GM23338 (cell line): ENCODE data around the gene C10orf105. TPM values are rescaled to one million over a fixed set of nuclear protein-coding genes. Genes with fewer than 3 reads are reported as not detected.

Experiments used
- ATAC-seq: fragments of 200-7000 bp; cut with Tn5 transposase; 3 replicates; pipeline ENCODE4 v1.9.1; 2020
- DNase-seq: peaks from one replicate; pipeline ENCODE4 v3.0.0-alpha.2; 2015; ENCODE audit warnings: low spot score
- H2AFZ ChIP-seq: fragments of 200-600 bp; sonication (generic); 2 replicates; pipeline ENCODE4 v1.8.0; 2016; ENCODE audit warnings: antibody characterized with exemption, mild to moderate bottlenecking, moderate library complexity
- H3F3A ChIP-seq: fragments of 200-600 bp; sonication (generic); replicated peaks from 2 replicates; pipeline ENCODE4 v1.8.0; 2017; ENCODE audit warnings: antibody characterized with exemption, mixed run types, low read depth
- H3K27ac ChIP-seq: fragments of 200-600 bp; sonication (generic); 2 replicates; pipeline ENCODE4 v1.6.1; 2016; ENCODE audit warnings: low read depth
- H3K27me3 ChIP-seq: fragments of 200-600 bp; sonication (generic); 2 replicates; pipeline ENCODE4 v1.8.0; 2016; ENCODE audit warnings: mild to moderate bottlenecking, mixed run types, moderate library complexity; ENCODE audit not compliant: insufficient read depth
- H3K36me3 ChIP-seq: fragments of 200-600 bp; sonication (generic); 2 replicates; pipeline ENCODE4 v1.8.0; 2016; ENCODE audit warnings: mild to moderate bottlenecking; ENCODE audit not compliant: insufficient read depth
- H3K4me1 ChIP-seq: fragments of 200-600 bp; sonication (generic); 2 replicates; pipeline ENCODE4 v1.8.0; 2016; ENCODE audit warnings: mild to moderate bottlenecking, moderate library complexity; ENCODE audit not compliant: insufficient read depth
- H3K4me2 ChIP-seq: fragments of 200-600 bp; sonication (generic); 2 replicates; pipeline ENCODE4 v1.7.1; 2017; ENCODE audit warnings: mixed run types
- H3K4me3 ChIP-seq: fragments of 200-600 bp; sonication (generic); 2 replicates; pipeline ENCODE4 v1.6.1; 2016; ENCODE audit warnings: mixed run types
- H3K79me2 ChIP-seq: fragments of 200-600 bp; sonication (generic); replicated peaks from 2 replicates; pipeline ENCODE4 v1.8.0; 2017; ENCODE audit warnings: mild to moderate bottlenecking; ENCODE audit not compliant: insufficient read depth
- H3K9me2 ChIP-seq: fragments of 200-600 bp; sonication (generic); 2 replicates; pipeline ENCODE4 v1.8.0; 2017; ENCODE audit not compliant: insufficient read depth
- H4K20me1 ChIP-seq: fragments of 200-600 bp; sonication (generic); replicated peaks from 2 replicates; pipeline ENCODE4 v1.8.0; 2017; ENCODE audit warnings: mild to moderate bottlenecking; ENCODE audit not compliant: insufficient read depth
- H3K27ac Mint-ChIP-seq: 2 replicates; pipeline ENCODE4 v1.8.0; 2020; ENCODE audit warnings: inconsistent platforms, mild to moderate bottlenecking, moderate library complexity, mixed read lengths
- H3K27me3 Mint-ChIP-seq: 3 replicates; pipeline ENCODE4 v1.8.0; 2022; ENCODE audit warnings: low read depth, mild to moderate bottlenecking, moderate library complexity, mixed read lengths, inconsistent platforms; ENCODE audit not compliant: insufficient read depth, poor library complexity
- H3K36me3 Mint-ChIP-seq: 3 replicates; pipeline ENCODE4 v1.8.0; 2021; ENCODE audit warnings: low read depth, mild to moderate bottlenecking, inconsistent platforms, moderate library complexity, mixed read lengths
- H3K4me1 Mint-ChIP-seq: 3 replicates; pipeline ENCODE4 v1.8.0; 2020; ENCODE audit warnings: mild to moderate bottlenecking, inconsistent platforms, mixed read lengths
- H3K4me3 Mint-ChIP-seq: 3 replicates; pipeline ENCODE4 v1.8.0; 2021; ENCODE audit warnings: moderate library complexity, mild to moderate bottlenecking, inconsistent platforms, mixed read lengths
- H3K9me3 Mint-ChIP-seq: 3 replicates; pipeline ENCODE4 v1.8.0; 2020; ENCODE audit warnings: moderate library complexity, mild to moderate bottlenecking, inconsistent platforms, mixed read lengths
- CREB1 ChIP-seq: fragments of 250-450 bp; sonication (Bioruptor Pico); IDR thresholded peaks from 2 replicates; pipeline ENCODE4 v1.5.0; 2020; ENCODE audit warnings: low read depth, mild to moderate bottlenecking, moderate library complexity
- CTCF ChIP-seq, 2 experiments: fragments of 200-600 bp in 1 of 2; sonication (generic) in 1 of 2; conservative IDR thresholded peaks; 2 replicates each; pipeline versions ENCODE4 v1.5.1 to v1.6.1; 2016 to 2017; ENCODE audit warnings: antibody characterized with exemption in 2 of 2, low read depth in 2 of 2, mild to moderate bottlenecking in 2 of 2, moderate library complexity in 1 of 2
- ETS1 ChIP-seq: IDR thresholded peaks from 2 replicates; pipeline ENCODE4 v1.6.1; 2016; ENCODE audit warnings: antibody characterized with exemption
- NANOG ChIP-seq: IDR thresholded peaks from 2 replicates; pipeline ENCODE4 v1.6.1; 2016; ENCODE audit warnings: antibody characterized with exemption, borderline replicate concordance
- REST ChIP-seq: IDR thresholded peaks from one replicate; pipeline ENCODE4 v1.6.1; 2018; ENCODE audit warnings: antibody characterized with exemption; ENCODE audit not compliant: unreplicated experiment
- polyA plus RNA-seq: library from polyadenylated mRNA; unstranded; fragments of >200 nt; fragmentation: Nextera tagmentation; extraction: Ambion mirVana; gene quantifications from 2 replicates; pipeline ENCODE4 v1.2.1, GENCODE V29; 2016
- total RNA-seq: library from RNA; depleted of rRNA; stranded (reverse); fragments of >200 nt; shearing (Covaris generic); gene quantifications from 2 replicates; pipeline ENCODE4 v1.2.3, GENCODE V29; 2014

Gene C10orf105
- total and polyA plus RNA-seq, 2 experiments from 2014 or later, result 0.15 to 0.17 TPM

- H3K27ac ChIP-seq, result no peak overlapping the region
- H3K27ac Mint-ChIP-seq, result no peak overlapping the region
- no peak overlapping the region for H2AFZ ChIP-seq
- H3K9me2 ChIP-seq, result no peaks in the 10 kb centered on the region
- no peaks in the 10 kb centered on the region; the same call in 2 of the 3 replicates for H3K36me3 Mint-ChIP-seq
- DNase-seq (no peak), ATAC-seq (no peak)
- no peaks in the 10 kb centered on the region for H3K9me3 Mint-ChIP-seq
- no peak overlapping the region for H3K4me3 ChIP-seq
- no peaks in the 10 kb centered on the region for H3F3A ChIP-seq
- H3K4me1 Mint-ChIP-seq, result peaks cover 29% of the 10 kb centered on the region
- no peak overlapping the region for H3K4me3 Mint-ChIP-seq
- H4K20me1 ChIP-seq, result no peaks in the 10 kb centered on the region
- H3K27me3 Mint-ChIP-seq, result peaks cover 7% of the 10 kb centered on the region
- TF ChIP-seq ETS1, result no peak
- no peaks in the 10 kb centered on the region for H3K27me3 ChIP-seq
- H3K36me3 ChIP-seq, result no peaks in the 10 kb centered on the region
- H3K4me1 ChIP-seq, result 0 out of 2 replicates have a peak, but pooled peaks cover 5% of the 10 kb centered on the region
- no peaks in the 10 kb centered on the region for H3K79me2 ChIP-seq
- no peak overlapping the region for H3K4me2 ChIP-seq
Observed at GRCh38 chr10:71747039-71747531, 27.5 kb upstream of the C10orf105 start.

GRCh38 chr10:71746344-71747037 is 26.9 kb upstream of the C10orf105 start:
- 0 out of 2 replicates have a peak overlapping the region, but pooled peaks have one; percentile 63 for H2AFZ ChIP-seq
- peak; percentile 53 for DNase-seq
- Mint-ChIP-seq H3K27me3 (peaks cover 9% of the 10 kb centered on the region), H3K4me3 (no peak overlapping the region), H3K4me1 (peaks cover 29% of the 10 kb centered on the region), H3K36me3 (no peaks in the 10 kb centered on the region; the same call in 2 of the 3 replicates), H3K27ac (no peak overlapping the region), H3K9me3 (no peaks in the 10 kb centered on the region)
- no peaks in the 10 kb centered on the region for H3K79me2 ChIP-seq
- no peaks in the 10 kb centered on the region for H4K20me1 ChIP-seq
- H3K9me2 ChIP-seq, result no peaks in the 10 kb centered on the region
- TF ChIP-seq REST (no peak), CTCF (conservative IDR thresholded peaks at IDR 0.05; ENCODE audit: low read depth in 2 of 2) (peak; percentile 26 to 55; a peak in 3 of 4 replicates), NANOG (no peak), CREB1 (CRISPR knock-in tag) (no peak)
- 0 out of 2 replicates have a peak, but pooled peaks cover 5% of the 10 kb centered on the region for H3K4me1 ChIP-seq
- H3F3A ChIP-seq, result no peaks in the 10 kb centered on the region
- H3K27ac ChIP-seq, result no peak overlapping the region
- no peak overlapping the region for H3K4me3 ChIP-seq
- peak; percentile 57 for ATAC-seq
- H3K27me3 ChIP-seq, result no peaks in the 10 kb centered on the region
- H3K36me3 ChIP-seq, result no peaks in the 10 kb centered on the region
- H3K4me2 ChIP-seq, result no peak overlapping the region
